Endodermal cell (in vitro differentiated cells): ENCODE measurements around the gene HMX1. TPM values are rescaled to one million over a fixed set of nuclear protein-coding genes. Genes with fewer than 3 reads are reported as not detected.
A peak's percentile ranks its signal among the peaks of the same experiment; 100 is the strongest.

Experiments
- DNase-seq: peaks from one replicate; pipeline ENCODE4 v3.0.0-alpha.2; 2017
- H3K27ac ChIP-seq: 2 replicates; pipeline ENCODE4 v1.5.1; 2013; ENCODE audit warnings: mild to moderate bottlenecking, low read depth, low read length, moderate library complexity
- H3K27me3 ChIP-seq: 2 replicates; pipeline ENCODE4 v1.6.1; 2013; ENCODE audit warnings: mild to moderate bottlenecking, low read length, moderate library complexity; ENCODE audit not compliant: insufficient read depth, control insufficient read depth, poor library complexity, severe bottlenecking
- H3K36me3 ChIP-seq: 2 replicates; pipeline ENCODE4 v1.7.0; 2013; ENCODE audit warnings: mild to moderate bottlenecking, low read length, moderate library complexity; ENCODE audit not compliant: control insufficient read depth, insufficient read depth
- H3K4me1 ChIP-seq: one replicate; pipeline ENCODE4 v1.7.0; 2013; ENCODE audit warnings: low read length; ENCODE audit not compliant: control insufficient read depth, insufficient read depth
- H3K4me3 ChIP-seq: 2 replicates; pipeline ENCODE4 v1.5.1; 2013; ENCODE audit warnings: mild to moderate bottlenecking, low read length, moderate library complexity
- H3K9ac ChIP-seq: 2 replicates; pipeline ENCODE4 v1.6.1; 2013; ENCODE audit warnings: mild to moderate bottlenecking, low read length, moderate library complexity; ENCODE audit not compliant: poor library complexity, severe bottlenecking; ENCODE audit errors: extremely low read depth
- H3K9me3 ChIP-seq: 2 replicates; pipeline ENCODE4 v1.6.1; 2013; ENCODE audit warnings: mild to moderate bottlenecking, low read length, moderate library complexity; ENCODE audit not compliant: control insufficient read depth
- H3K27ac Mint-ChIP-seq: 2 replicates; pipeline ENCODE4 v1.8.0; 2020; ENCODE audit warnings: mixed read lengths
- H3K27me3 Mint-ChIP-seq: 2 replicates; pipeline ENCODE4 v1.8.0; 2021; ENCODE audit warnings: mild to moderate bottlenecking, mixed read lengths; ENCODE audit not compliant: insufficient read depth
- H3K36me3 Mint-ChIP-seq: 2 replicates; pipeline ENCODE4 v1.8.0; 2020; ENCODE audit warnings: low read depth, mixed read lengths
- H3K4me1 Mint-ChIP-seq: 2 replicates; pipeline ENCODE4 v1.8.0; 2020; ENCODE audit warnings: mixed read lengths
- H3K4me3 Mint-ChIP-seq: 2 replicates; pipeline ENCODE4 v1.8.0; 2020; ENCODE audit warnings: mild to moderate bottlenecking, moderate library complexity, mixed read lengths
- H3K9me3 Mint-ChIP-seq: 2 replicates; pipeline ENCODE4 v1.8.0; 2020; ENCODE audit warnings: mild to moderate bottlenecking, mixed read lengths
- CTCF ChIP-seq: fragments of 200-600 bp; sonication (generic); conservative IDR thresholded peaks from 2 replicates; pipeline ENCODE4 v1.5.0; 2021; ENCODE audit warnings: antibody characterized with exemption, mild to moderate bottlenecking
- WGBS, 2 experiments: methylation state at CpG; one replicate each; pipeline versions ENCODE4 v1.1.5 to v1.1.7; 2013; ENCODE audit warnings: missing lambda C conversion rate in 2 of 2, mixed read lengths in 1 of 2; ENCODE audit not compliant: insufficient coverage in 1 of 2, insufficient read length in 1 of 2; 5-methylcytosine and 5-hydroxymethylcytosine counted together
- total RNA-seq, 2 donors: library from RNA; stranded (reverse); fragmentation: NEBNext Ultra II Directional in 1 of 2; extraction: Animal tissue kit (Norgen Biotek cat#: 25700) in 1 of 2; gene quantifications; 2 replicates in 1 of 2; 3 replicates in 1 of 2; pipeline ENCODE4 v1.2.1, GENCODE V29; 2021

Gene HMX1
- total RNA-seq, 2 donors from 2014 or later = 1.2 TPM; not detected in 1

GRCh38 chr4:8908206-8908893 lies 36.7 kb upstream of the HMX1 start:
- peaks cover 9% of the 10 kb centered on the region for H3K9me3 Mint-ChIP-seq

GRCh38 chr4:8907596-8908205 lies 36.1 kb upstream of the HMX1 start:
- Histone ChIP-seq H3K9me3 (no peaks in the 10 kb centered on the region), H3K4me3 (no peak overlapping the region), H3K9ac (no peak overlapping the region), H3K27ac (no peak overlapping the region), H3K27me3 (peaks cover 10% of the 10 kb centered on the region), H3K4me1 (no peaks in the 10 kb centered on the region), H3K36me3 (no peaks in the 10 kb centered on the region)
- no peak for TF ChIP-seq CTCF
- Mint-ChIP-seq H3K27ac (no peak overlapping the region), H3K36me3 (no peaks in the 10 kb centered on the region), H3K27me3 (peaks cover 30% of the 10 kb centered on the region), H3K4me1 (no peaks in the 10 kb centered on the region), H3K4me3 (no peak overlapping the region), H3K9me3 (peaks cover 14% of the 10 kb centered on the region)
- 90 to 96% methylated on average over 7 to 14 of the region's 14 CpGs for WGBS, 2 experiments
- peak; percentile 43 for DNase-seq

More at GRCh38 chr4:8908206-8908893, 36.7 kb upstream of the HMX1 start:
- no peaks in the 10 kb centered on the region for H3K36me3 Mint-ChIP-seq
- H3K4me1 Mint-ChIP-seq = no peaks in the 10 kb centered on the region
- DNase-seq = peak; percentile 39
- Histone ChIP-seq H3K4me1 (no peaks in the 10 kb centered on the region), H3K36me3 (no peaks in the 10 kb centered on the region), H3K4me3 (no peak overlapping the region), H3K9me3 (no peaks in the 10 kb centered on the region), H3K9ac (no peak overlapping the region), H3K27ac (no peak overlapping the region), H3K27me3 (peaks cover 10% of the 10 kb centered on the region)
- no peak overlapping the region for H3K4me3 Mint-ChIP-seq
- H3K27me3 Mint-ChIP-seq = peaks cover 28% of the 10 kb centered on the region
- WGBS, 2 experiments = 91% methylated on average over 19 to 34 of the region's 34 CpGs
- H3K27ac Mint-ChIP-seq = no peak overlapping the region
- TF ChIP-seq CTCF = no peak

GRCh38 chr4:8906991-8907595 lies 35.5 kb upstream of the HMX1 start:
- peaks cover 32% of the 10 kb centered on the region for H3K27me3 Mint-ChIP-seq
- peak; percentile 24 for DNase-seq
- Histone ChIP-seq H3K36me3 (no peaks in the 10 kb centered on the region), H3K9ac (no peak overlapping the region), H3K9me3 (peaks cover 5% of the 10 kb centered on the region), H3K4me3 (no peak overlapping the region), H3K27me3 (peaks cover 10% of the 10 kb centered on the region), H3K4me1 (no peaks in the 10 kb centered on the region), H3K27ac (no peak overlapping the region)
- no peaks in the 10 kb centered on the region for H3K36me3 Mint-ChIP-seq
- no peak for TF ChIP-seq CTCF
- H3K4me3 Mint-ChIP-seq = no peak overlapping the region
- no peaks in the 10 kb centered on the region for H3K4me1 Mint-ChIP-seq
- peaks cover 19% of the 10 kb centered on the region for H3K9me3 Mint-ChIP-seq
- WGBS, 2 experiments = 85% methylated on average over 12 to 22 of the region's 22 CpGs
- H3K27ac Mint-ChIP-seq = no peak overlapping the region
